Glomerular endothelial cell (primary cell): ENCODE measurements around the gene GNG14. TPM values are rescaled to one million over a fixed set of nuclear protein-coding genes. Genes with fewer than 3 reads are reported as not detected.
"Not testable (repeated sequence)": the region's sequence is repeated elsewhere in the genome, so short reads cannot be mapped to it uniquely, and the experiment has no call there.

Source experiments
- DNase-seq: peaks from one replicate; pipeline ENCODE4 v3.0.0-alpha.2; 2011; ENCODE audit warnings: low read depth, low spot score; ENCODE audit errors: extremely low read depth
- total RNA-seq: library from RNA; depleted of rRNA; stranded (reverse); fragments of >200 nt; gene quantifications from 2 replicates; pipeline ENCODE4 v1.2.3, GENCODE V29; 2015

GNG14 gene
- total RNA-seq, 1 donor from 2014 or later = 2.1 TPM

- no peak for DNase-seq
Observed at GRCh38 chr19:12721656-12722565, 34.1 kb downstream of the GNG14 start.

GRCh38 chr19:12722566-12723380 is 35.0 kb downstream of the GNG14 start:
- DNase-seq = peak; percentile 99

- DNase-seq = no peak
Observed at GRCh38 chr19:12723381-12723640, 35.5 kb downstream of the GNG14 start.

GRCh38 chr19:12723641-12724426 is 36.0 kb downstream of the GNG14 start, which contains the start of gene TNPO2:
TNPO2 (minus strand) TSS chr19:12723932; CDS start chr19:12720977, 2,955 bp downstream.
- no peak for DNase-seq

- DNase-seq = not testable (repeated sequence)
Observed at GRCh38 chr19:12725612-12726011, 37.8 kb downstream of the GNG14 start.

GRCh38 chr19:12726988-12727316 is 39.2 kb downstream of the GNG14 start:
- DNase-seq = no peak

GRCh38 chr19:12727745-12728433 is 40.1 kb downstream of the GNG14 start:
- DNase-seq = no peak

GRCh38 chr19:12730064-12730463 is 42.3 kb downstream of the GNG14 start:
- DNase-seq = no peak

GRCh38 chr19:12731337-12731736 is 43.5 kb downstream of the GNG14 start:
- no peak for DNase-seq

GRCh38 chr19:12733369-12734214 is 45.8 kb downstream of the GNG14 start:
- no peak for DNase-seq

- peak; percentile 100 for DNase-seq
Observed at GRCh38 chr19:12736995-12737834, 49.4 kb downstream of the GNG14 start, which contains the start of gene GET3. GET3 (plus strand) TSS chr19:12737497; CDS start chr19:12737506, 9 bp downstream.

- no peak for DNase-seq
Observed at GRCh38 chr19:12737835-12738351, 50.1 kb downstream of the GNG14 start.

Other genes starting within 250 kb of the GNG14 start
- 1.2 and 2.3 TPM in 2 replicates for gene ZNF443, start 247.0 kb upstream of the GNG14 start, total RNA-seq
- gene ZNF709, start 203.2 kb upstream of the GNG14 start, total RNA-seq = 0.58 and 1.7 TPM in 2 replicates
- gene ZNF564, start 136.5 kb upstream of the GNG14 start, total RNA-seq = 3.4 and 6.2 TPM in 2 replicates
- 8.1 and 8.6 TPM in 2 replicates for gene ZNF490, start 77.2 kb upstream of the GNG14 start, total RNA-seq
- 13.0 and 13.5 TPM in 2 replicates for gene ZNF791, start 77.1 kb upstream of the GNG14 start, total RNA-seq
- gene MAN2B1, start 21.3 kb upstream of the GNG14 start, total RNA-seq = 108 and 113 TPM in 2 replicates
- gene WDR83, start 21.2 kb upstream of the GNG14 start, total RNA-seq = 10.2 and 13.8 TPM in 2 replicates
- 86.9 and 87.5 TPM in 2 replicates for gene DHPS, start 6.1 kb upstream of the GNG14 start, total RNA-seq
- gene FBXW9, start 8.6 kb downstream of the GNG14 start, total RNA-seq = 8.0 and 12.1 TPM in 2 replicates
- 56.9 and 60.2 TPM in 2 replicates for gene TNPO2, start 35.9 kb downstream of the GNG14 start, total RNA-seq
- 380 and 408 TPM in 2 replicates for gene TRIR, start 46.7 kb downstream of the GNG14 start, total RNA-seq
- gene GET3, start 49.5 kb downstream of the GNG14 start, total RNA-seq = 65.0 and 88.7 TPM in 2 replicates
- gene BEST2, start 63.8 kb downstream of the GNG14 start, total RNA-seq = not detected in 2 replicates
- 24.9 and 33.1 TPM in 2 replicates for gene HOOK2, start 87.6 kb downstream of the GNG14 start, total RNA-seq
- gene JUNB, start 103.5 kb downstream of the GNG14 start, total RNA-seq = 110 and 298 TPM in 2 replicates
- gene PRDX2, start 113.8 kb downstream of the GNG14 start, total RNA-seq = 325 and 362 TPM in 2 replicates
- gene THSD8, start 114.1 kb downstream of the GNG14 start, total RNA-seq = not detected in 2 replicates
- gene RNASEH2A, start 118.6 kb downstream of the GNG14 start, total RNA-seq = 16.4 and 17.2 TPM in 2 replicates
- not detected in 2 replicates for gene RTBDN, start 146.6 kb downstream of the GNG14 start, total RNA-seq
- 0.64 and 3.2 TPM in 2 replicates for gene MAST1, start 150.5 kb downstream of the GNG14 start, total RNA-seq
- gene DNASE2, start 193.5 kb downstream of the GNG14 start, total RNA-seq = 40.1 and 56.4 TPM in 2 replicates
- not detected in 2 replicates for gene KLF1, start 199.2 kb downstream of the GNG14 start, total RNA-seq
- 17.7 and 35.7 TPM in 2 replicates for gene GCDH, start 203.2 kb downstream of the GNG14 start, total RNA-seq
- 0.64 TPM in 1 of 2 replicates, not detected in the other for gene SYCE2, start 231.3 kb downstream of the GNG14 start, total RNA-seq
- 74.0 TPM in 2 replicates for gene FARSA, start 245.7 kb downstream of the GNG14 start, total RNA-seq